ENCODE data around the gene ZBTB22. TPM values are rescaled to one million over a fixed set of nuclear protein-coding genes. Genes with fewer than 3 reads are reported as not detected.
A peak's percentile ranks its signal among the peaks of the same experiment; 100 is the strongest.

ZBTB22 gene
- total and polyA plus RNA-seq, 2 donors (not counting 1 experiment from before 2014, with no cell fraction given), result 25.9 to 39.7 TPM

- 95% methylated on average over 8 of the region's 10 CpGs for WGBS (ENCODE audit: insufficient coverage)
- ATAC-seq (ENCODE audit: low read depth), result no peak
- intact Hi-C loops (cut with micrococcal nuclease), result no loop called here
These were observed 23.3 kb downstream of the ZBTB22 start for GRCh38 chr6:33294086-33294823.

More at GRCh38 chr6:33294086-33294823, 23.3 kb downstream of the ZBTB22 start:
- ChIA-PET POLR2A (interaction anchor here (0.5 kb wide), 1 partner anchor 96 kb away, joined by 6 read pairs; no protein-coding TSS in a partner anchor), CTCF (interaction anchor here (1.8 kb wide), 1 partner anchor 17 kb away, joined by 4 read pairs; the partner anchor contains the start of gene B3GALT4)
- Histone ChIP-seq H3K4me3 (ENCODE audit: control extremely low read depth in 1 of 5, extremely low read depth in 1 of 5, insufficient read depth in 1 of 5, low read depth in 2 of 5, low read length in 4 of 5) (no peak overlapping the region), H3K27me3 (replicated peaks in 1 of 4; ENCODE audit: control extremely low read depth in 1 of 4, control insufficient read depth in 3 of 4, insufficient read depth in 4 of 4, low read length in 3 of 4) (no peaks in the 10 kb centered on the region), H2AFZ (ENCODE audit: insufficient read depth, low read depth, low read length, poor library complexity, severe bottlenecking) (no peak overlapping the region), H3K79me2 (ENCODE audit: control insufficient read depth, insufficient read depth, low read length) (peaks cover 25% of the 10 kb centered on the region), H3K4me2 (replicated peaks; ENCODE audit: low read depth, low read length, poor library complexity, severe bottlenecking) (no peak overlapping the region), H4K20me1 (ENCODE audit: control insufficient read depth, insufficient read depth, low read length, poor library complexity, severe bottlenecking) (peaks cover 20% of the 10 kb centered on the region), H3K27ac (ENCODE audit: low read length in 2 of 2) (no peak overlapping the region), H3K9me3 (ENCODE audit: control extremely low read depth in 1 of 3, control insufficient read depth in 2 of 3, insufficient read depth in 1 of 3, low read length in 2 of 3) (no peaks in the 10 kb centered on the region), H3K9ac (ENCODE audit: low read length) (no peak overlapping the region), H3K36me3 (replicated peaks in 1 of 2; ENCODE audit: control extremely low read depth in 1 of 2, control insufficient read depth in 1 of 2, extremely low read depth in 1 of 2, insufficient read depth in 2 of 2, low read length in 1 of 2) (peaks cover 0 to 60% of the 10 kb centered on the region in 2 experiments), H3K4me1 (ENCODE audit: control insufficient read depth in 2 of 2, insufficient read depth in 2 of 2, low read length in 2 of 2) (peaks cover 16 to 26% of the 10 kb centered on the region in 2 donors)
- Mint-ChIP-seq H3K27me3 (no peaks in the 10 kb centered on the region), H3K9me3 (ENCODE audit: insufficient read depth) (no peaks in the 10 kb centered on the region), H3K4me1 (peaks cover 38% of the 10 kb centered on the region), H3K4me3 (no peak overlapping the region), H3K27ac (peak overlapping the region; percentile 53)
- no peak for DNase-seq
- TF ChIP-seq EZH2 (IDR thresholded peaks at IDR 0.05; ENCODE audit: borderline replicate concordance, insufficient read depth, low read depth, low read length, poor library complexity, severe bottlenecking), result no peak
- TF ChIP-seq, protein P1, sequence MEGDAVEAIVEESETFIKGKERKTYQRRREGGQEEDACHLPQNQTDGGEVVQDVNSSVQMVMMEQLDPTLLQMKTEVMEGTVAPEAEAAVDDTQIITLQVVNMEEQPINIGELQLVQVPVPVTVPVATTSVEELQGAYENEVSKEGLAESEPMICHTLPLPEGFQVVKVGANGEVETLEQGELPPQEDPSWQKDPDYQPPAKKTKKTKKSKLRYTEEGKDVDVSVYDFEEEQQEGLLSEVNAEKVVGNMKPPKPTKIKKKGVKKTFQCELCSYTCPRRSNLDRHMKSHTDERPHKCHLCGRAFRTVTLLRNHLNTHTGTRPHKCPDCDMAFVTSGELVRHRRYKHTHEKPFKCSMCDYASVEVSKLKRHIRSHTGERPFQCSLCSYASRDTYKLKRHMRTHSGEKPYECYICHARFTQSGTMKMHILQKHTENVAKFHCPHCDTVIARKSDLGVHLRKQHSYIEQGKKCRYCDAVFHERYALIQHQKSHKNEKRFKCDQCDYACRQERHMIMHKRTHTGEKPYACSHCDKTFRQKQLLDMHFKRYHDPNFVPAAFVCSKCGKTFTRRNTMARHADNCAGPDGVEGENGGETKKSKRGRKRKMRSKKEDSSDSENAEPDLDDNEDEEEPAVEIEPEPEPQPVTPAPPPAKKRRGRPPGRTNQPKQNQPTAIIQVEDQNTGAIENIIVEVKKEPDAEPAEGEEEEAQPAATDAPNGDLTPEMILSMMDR (IDR thresholded peaks at IDR 0.05), result no peak
